PC-3 (cell line): ENCODE measurements around the gene HGD. TPM values are rescaled to one million over a fixed set of nuclear protein-coding genes. Genes with fewer than 3 reads are reported as not detected.

Source experiments
- ATAC-seq: fragments of 200-7000 bp; cut with Tn5 transposase; 2 replicates; pipeline ENCODE4 v1.9.1; 2020; ENCODE audit warnings: mild to moderate bottlenecking, moderate library complexity
- BruUV-seq: library from RNA; stranded (reverse); fragments of 400-500 nt; replicated peaks from 2 replicates; lab custom pipeline; 2021; lab: Mats Ljungman, UMichigan
- CTCF ChIA-PET: fragments of 300-600 bp; sonication (Branson Sonifier 250); formaldehyde crosslinking; loops from one replicate; lab custom pipeline; 2022; ENCODE audit warnings: antibody characterized with exemption; lab: Charles Lee
- POLR2A ChIA-PET: fragments of 300-600 bp; sonication (Branson Sonifier 250); formaldehyde crosslinking; loops from one replicate; lab custom pipeline; 2022; ENCODE audit warnings: antibody characterized with exemption; ENCODE audit not compliant: unreplicated experiment; lab: Charles Lee
- DNase-seq: peaks from one replicate; pipeline ENCODE4 v3.0.0-alpha.2; 2015
- H2AFZ ChIP-seq: fragments of 300-600 bp; sonication (generic); 2 replicates; pipeline ENCODE4 v1.6.0; 2016; ENCODE audit warnings: antibody characterized with exemption, low read length
- H3F3A ChIP-seq: fragments of 300-600 bp; sonication (generic); one replicate; pipeline ENCODE4 v1.6.0; 2017; ENCODE audit warnings: antibody characterized with exemption, low read length, control low read depth, mild to moderate bottlenecking; ENCODE audit not compliant: unreplicated experiment
- H3K27ac ChIP-seq: fragments of 300-600 bp; sonication (generic); 2 replicates; pipeline ENCODE4 v1.5.1; 2016; ENCODE audit warnings: mild to moderate bottlenecking, low read length
- H3K27me3 ChIP-seq: fragments of 300-600 bp; sonication (generic); 2 replicates; pipeline ENCODE4 v1.6.1; 2016; ENCODE audit warnings: low read length, mixed read lengths
- H3K36me3 ChIP-seq: fragments of 300-600 bp; sonication (generic); 2 replicates; pipeline ENCODE4 v1.6.1; 2016; ENCODE audit warnings: low read depth, mixed run types, low read length, mixed read lengths
- H3K4me1 ChIP-seq: fragments of 300-600 bp; sonication (generic); 2 replicates; pipeline ENCODE4 v1.5.1; 2016; ENCODE audit warnings: low read length; ENCODE audit not compliant: insufficient read depth
- H3K4me2 ChIP-seq: fragments of 300-600 bp; sonication (generic); 2 replicates; pipeline ENCODE4 v1.6.0; 2016; ENCODE audit warnings: low read length
- H3K4me3 ChIP-seq: fragments of 300-600 bp; sonication (generic); 2 replicates; pipeline ENCODE4 v1.5.1; 2016; ENCODE audit warnings: mild to moderate bottlenecking, low read length, mixed read lengths
- H3K79me2 ChIP-seq: fragments of 300-600 bp; sonication (generic); 2 replicates; pipeline ENCODE4 v1.6.1; 2017; ENCODE audit warnings: low read length, mixed read lengths
- H3K9ac ChIP-seq: fragments of 300-600 bp; sonication (generic); 2 replicates; pipeline ENCODE4 v1.6.0; 2016; ENCODE audit warnings: mild to moderate bottlenecking, low read length
- H3K9me2 ChIP-seq: fragments of 300-600 bp; sonication (generic); replicated peaks from 2 replicates; pipeline ENCODE4 v1.6.1; 2016; ENCODE audit warnings: mixed run types, low read length, mixed read lengths
- H3K9me3 ChIP-seq: fragments of 300-600 bp; sonication (generic); 2 replicates; pipeline ENCODE4 v1.6.1; 2016; ENCODE audit warnings: low read length, mixed read lengths
- H4K20me1 ChIP-seq: fragments of 300-600 bp; sonication (generic); 2 replicates; pipeline ENCODE4 v1.6.1; 2016; ENCODE audit warnings: low read length, mixed read lengths
- EZH2 ChIP-seq: fragments of 300-600 bp; sonication (generic); IDR thresholded peaks from one replicate; pipeline ENCODE4 v1.6.1; 2017; ENCODE audit warnings: antibody characterized with exemption, mild to moderate bottlenecking, low read length; ENCODE audit not compliant: unreplicated experiment
- EZH2phosphoT487 ChIP-seq: fragments of 300-600 bp; sonication (generic); IDR thresholded peaks from 2 replicates; pipeline ENCODE4 v1.6.1; 2018; ENCODE audit warnings: mild to moderate bottlenecking, antibody characterized with exemption, low read length, borderline replicate concordance
- intact Hi-C: fragments of 100-400 bp; cut with micrococcal nuclease; formaldehyde crosslinking; loops from 2 replicates; pipeline ENCODE4 v1.9.0; 2023
- total RNA-seq: library from RNA; depleted of rRNA; stranded (reverse); fragments of >200 nt; gene quantifications from 2 replicates; pipeline ENCODE4 v1.2.3, GENCODE V29; 2014
- TF ChIP-seq, protein P1 (sequence below): fragments of 300-600 bp; sonication (generic); conservative IDR thresholded peaks from 2 replicates; pipeline ENCODE4 v1.5.1; 2017; ENCODE audit warnings: antibody characterized with exemption, low read depth, mild to moderate bottlenecking, low read length

HGD gene
- total RNA-seq, 1 experiment from 2014 or later, result 0.11 TPM

DNA sequence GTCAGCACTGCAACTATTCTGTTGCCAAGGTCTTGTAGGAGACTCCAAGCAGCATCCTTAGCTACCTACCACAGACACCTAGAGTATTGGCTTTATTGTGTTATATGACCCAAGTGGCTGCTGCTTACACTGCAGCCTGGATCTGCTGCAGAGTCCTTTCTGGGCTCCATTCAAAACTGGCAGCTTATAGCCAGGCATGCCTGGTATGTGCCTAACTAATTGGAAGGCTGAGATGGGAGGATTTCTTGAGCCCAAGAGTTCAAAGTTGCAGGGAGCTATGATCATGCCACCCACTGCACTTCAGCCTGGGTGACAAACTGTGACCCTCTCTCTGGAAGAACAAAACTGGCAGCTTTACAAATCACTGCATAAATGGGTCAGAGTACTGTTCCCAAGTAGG is 77.3 kb downstream of the HGD start:
- H3K36me3 ChIP-seq, result peaks cover 19% of the 10 kb centered on the region
- H3K4me2 ChIP-seq, result no peak overlapping the region
- no peaks in the 10 kb centered on the region for H3K4me1 ChIP-seq
- peaks cover 5% of the 10 kb centered on the region for H3K79me2 ChIP-seq
- H2AFZ ChIP-seq, result no peak overlapping the region
- 0 out of 2 replicates have a peak, but pooled peaks cover 1% of the 10 kb centered on the region for H4K20me1 ChIP-seq
- BruUV-seq, result no TSS peak
- peak; percentile 65 for ATAC-seq
- ChIA-PET CTCF (no interaction called here), POLR2A (no interaction called here)
- H3K27me3 ChIP-seq, result no peaks in the 10 kb centered on the region
- H3K27ac ChIP-seq, result no peak overlapping the region
- H3K9ac ChIP-seq, result no peak overlapping the region
- intact Hi-C loops, result no loop called here
- H3F3A ChIP-seq, result no peaks in the 10 kb centered on the region
- no peaks in the 10 kb centered on the region for H3K9me2 ChIP-seq
- TF ChIP-seq EZH2, result no peak
- TF ChIP-seq, protein P1, sequence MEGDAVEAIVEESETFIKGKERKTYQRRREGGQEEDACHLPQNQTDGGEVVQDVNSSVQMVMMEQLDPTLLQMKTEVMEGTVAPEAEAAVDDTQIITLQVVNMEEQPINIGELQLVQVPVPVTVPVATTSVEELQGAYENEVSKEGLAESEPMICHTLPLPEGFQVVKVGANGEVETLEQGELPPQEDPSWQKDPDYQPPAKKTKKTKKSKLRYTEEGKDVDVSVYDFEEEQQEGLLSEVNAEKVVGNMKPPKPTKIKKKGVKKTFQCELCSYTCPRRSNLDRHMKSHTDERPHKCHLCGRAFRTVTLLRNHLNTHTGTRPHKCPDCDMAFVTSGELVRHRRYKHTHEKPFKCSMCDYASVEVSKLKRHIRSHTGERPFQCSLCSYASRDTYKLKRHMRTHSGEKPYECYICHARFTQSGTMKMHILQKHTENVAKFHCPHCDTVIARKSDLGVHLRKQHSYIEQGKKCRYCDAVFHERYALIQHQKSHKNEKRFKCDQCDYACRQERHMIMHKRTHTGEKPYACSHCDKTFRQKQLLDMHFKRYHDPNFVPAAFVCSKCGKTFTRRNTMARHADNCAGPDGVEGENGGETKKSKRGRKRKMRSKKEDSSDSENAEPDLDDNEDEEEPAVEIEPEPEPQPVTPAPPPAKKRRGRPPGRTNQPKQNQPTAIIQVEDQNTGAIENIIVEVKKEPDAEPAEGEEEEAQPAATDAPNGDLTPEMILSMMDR, result no peak
- TF ChIP-seq EZH2phosphoT487, result no peak
- H3K9me3 ChIP-seq, result no peaks in the 10 kb centered on the region
- no peak overlapping the region for H3K4me3 ChIP-seq
- DNase-seq, result no peak

DNA sequence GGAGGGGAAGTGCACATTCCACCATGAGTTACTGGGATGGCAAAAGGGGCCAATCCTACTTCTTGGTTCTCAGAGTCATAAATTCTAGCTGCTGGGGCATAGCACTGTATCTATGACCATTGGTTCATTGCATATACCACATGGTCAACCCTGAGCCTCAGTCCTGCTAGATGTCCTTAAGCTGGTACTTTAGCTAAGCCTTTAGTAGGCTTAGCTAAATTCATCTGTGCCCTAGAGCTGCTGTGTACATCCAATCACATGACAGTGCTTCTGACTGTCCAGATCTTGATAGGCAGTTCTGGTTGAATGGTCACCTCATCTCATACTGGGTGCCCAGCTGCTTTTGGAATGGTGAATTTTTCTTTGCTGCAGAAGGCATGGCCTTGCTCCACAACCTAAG is 77.7 kb downstream of the HGD start:
- intact Hi-C loops, result no loop called here
- no peaks in the 10 kb centered on the region for H3K27me3 ChIP-seq
- DNase-seq (no peak), ATAC-seq (peak; percentile 6; the same call in 1 of the 2 replicates)
- H3K4me1 ChIP-seq, result no peaks in the 10 kb centered on the region
- no peaks in the 10 kb centered on the region for H3K9me2 ChIP-seq
- no peak overlapping the region for H3K9ac ChIP-seq
- no peak overlapping the region for H3K4me2 ChIP-seq
- H4K20me1 ChIP-seq, result 0 out of 2 replicates have a peak, but pooled peaks cover 4% of the 10 kb centered on the region
- POLR2A ChIA-PET, result no interaction called here
- peaks cover 9% of the 10 kb centered on the region for H3K79me2 ChIP-seq
- CTCF ChIA-PET, result no interaction called here
- no TSS peak for BruUV-seq
- TF ChIP-seq EZH2 (no peak), EZH2phosphoT487 (no peak)
- TF ChIP-seq, protein P1, result no peak
- H3K36me3 ChIP-seq, result peaks cover 23% of the 10 kb centered on the region
- no peak overlapping the region for H3K27ac ChIP-seq
- no peaks in the 10 kb centered on the region for H3F3A ChIP-seq
- no peaks in the 10 kb centered on the region for H3K9me3 ChIP-seq
- H3K4me3 ChIP-seq, result no peak overlapping the region
- H2AFZ ChIP-seq, result no peak overlapping the region

DNA sequence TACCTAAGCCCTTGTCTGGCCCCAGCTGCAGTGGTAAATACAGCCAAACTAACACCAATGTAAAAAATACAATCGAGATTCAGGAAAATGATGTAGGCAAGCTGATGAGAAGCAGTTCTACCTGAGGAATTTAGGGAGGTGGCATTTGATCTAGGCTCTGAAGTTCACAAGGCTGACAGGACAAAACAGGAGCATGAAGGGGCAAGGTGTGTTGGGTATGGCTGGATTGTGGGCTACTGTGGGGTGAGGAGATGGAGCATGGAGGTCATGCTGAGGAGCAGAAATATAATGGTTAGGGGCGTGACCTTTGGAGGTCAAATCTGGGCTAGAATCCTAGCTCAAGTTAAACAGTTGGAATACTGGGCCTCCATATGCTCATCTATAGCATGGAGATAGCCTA is 79.4 kb downstream of the HGD start:
- Histone ChIP-seq H3K36me3 (peaks cover 37% of the 10 kb centered on the region), H4K20me1 (0 out of 2 replicates have a peak, but pooled peaks cover 4% of the 10 kb centered on the region), H3F3A (no peaks in the 10 kb centered on the region), H3K9me3 (no peaks in the 10 kb centered on the region), H3K4me2 (no peak overlapping the region), H2AFZ (no peak overlapping the region), H3K27ac (no peak overlapping the region), H3K4me3 (no peak overlapping the region), H3K9me2 (no peaks in the 10 kb centered on the region), H3K9ac (no peak overlapping the region), H3K4me1 (peaks cover 6% of the 10 kb centered on the region), H3K27me3 (no peaks in the 10 kb centered on the region), H3K79me2 (peaks cover 26% of the 10 kb centered on the region)
- ChIA-PET POLR2A (no interaction called here), CTCF (no interaction called here)
- TF ChIP-seq, protein P1, result no peak
- TF ChIP-seq EZH2, result no peak
- no peak for TF ChIP-seq EZH2phosphoT487
- DNase-seq, result no peak
- intact Hi-C loops, result no loop called here
- no peak for ATAC-seq
- no TSS peak for BruUV-seq
